ENCODE measurements around the gene CRYBA2. TPM values are rescaled to one million over a fixed set of nuclear protein-coding genes. Genes with fewer than 3 reads are reported as not detected.

The CRYBA2 gene
- total RNA-seq, 2 experiments from 2014 or later = not detected

DNA sequence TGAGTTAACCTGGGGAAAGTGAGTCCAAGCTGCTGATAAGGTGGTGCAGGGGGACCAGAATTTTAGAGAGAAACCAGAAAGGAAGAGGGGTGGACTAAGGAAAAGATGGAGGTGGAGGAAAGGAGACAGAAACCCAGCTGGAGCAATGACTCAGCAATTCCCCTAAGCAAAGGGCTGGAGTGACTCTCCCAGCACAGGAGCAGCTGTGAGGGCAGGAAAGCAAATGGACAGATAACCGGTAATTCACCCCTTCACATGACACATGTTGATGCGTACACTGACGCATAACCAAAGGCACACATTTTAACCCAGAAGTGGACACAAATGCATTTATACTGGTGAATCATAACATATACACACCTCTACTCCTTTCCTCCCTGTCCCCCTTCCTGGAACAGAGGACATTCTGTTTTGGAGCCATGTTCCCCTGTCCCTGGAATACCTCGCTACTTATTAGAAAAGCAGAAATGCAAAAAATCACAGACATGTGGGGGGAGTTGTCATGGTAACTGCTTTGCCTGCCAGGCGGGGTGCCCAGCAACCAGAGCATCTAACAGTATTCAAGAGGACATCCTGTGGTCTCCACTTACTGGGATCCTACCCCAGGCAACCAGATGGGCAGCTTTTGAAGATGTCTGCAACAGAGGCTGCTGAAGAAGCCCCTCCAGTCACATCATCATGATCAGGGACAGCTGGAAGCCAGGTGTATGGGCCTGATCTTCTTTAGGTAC lies 29.0 kb downstream of the CRYBA2 start:
- Mint-ChIP-seq H3K4me3 (no peak overlapping the region), H3K27ac (no peak overlapping the region), H3K4me1 (ENCODE audit: low read depth) (peaks cover 15% of the 10 kb centered on the region), H3K36me3 (ENCODE audit: low read depth) (no peaks in the 10 kb centered on the region), H3K27me3 (ENCODE audit: low read depth) (peaks cover 60% of the 10 kb centered on the region), H3K9me3 (no peaks in the 10 kb centered on the region)
- no peak for DNase-seq
- intact Hi-C loops (cut with micrococcal nuclease) = no loop called here
- CTCF ChIA-PET = interaction anchor here (0.7 to 2.5 kb wide), 2 partner anchors 16 to 348 kb away, joined by 4 to 14 read pairs; no protein-coding TSS in a partner anchor

DNA sequence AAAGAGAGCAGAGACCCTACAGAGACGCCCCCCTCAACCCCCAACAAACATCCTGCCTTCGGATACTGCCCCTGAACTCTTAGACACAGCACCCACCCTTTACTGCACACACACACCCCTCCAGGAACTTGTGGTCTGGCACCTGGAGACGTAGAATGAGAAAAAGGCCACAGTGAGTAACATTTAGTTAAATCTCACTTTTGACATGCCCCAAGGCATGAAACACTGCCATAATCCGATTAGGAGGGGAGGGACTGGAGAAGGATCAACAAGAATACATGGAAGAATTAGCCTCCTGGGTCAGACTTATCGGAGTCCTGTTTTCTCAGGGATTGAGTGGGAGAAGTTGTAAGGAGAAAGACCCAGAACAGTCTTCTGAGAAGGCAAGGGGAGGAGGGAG lies 29.6 kb downstream of the CRYBA2 start:
- Mint-ChIP-seq H3K27ac (no peak overlapping the region), H3K4me3 (no peak overlapping the region), H3K4me1 (ENCODE audit: low read depth) (peaks cover 18% of the 10 kb centered on the region), H3K36me3 (ENCODE audit: low read depth) (no peaks in the 10 kb centered on the region), H3K9me3 (no peaks in the 10 kb centered on the region), H3K27me3 (ENCODE audit: low read depth) (peaks cover 63% of the 10 kb centered on the region)
- intact Hi-C loops (cut with micrococcal nuclease) = no loop called here
- CTCF ChIA-PET = no interaction called here
- DNase-seq = no peak

DNA sequence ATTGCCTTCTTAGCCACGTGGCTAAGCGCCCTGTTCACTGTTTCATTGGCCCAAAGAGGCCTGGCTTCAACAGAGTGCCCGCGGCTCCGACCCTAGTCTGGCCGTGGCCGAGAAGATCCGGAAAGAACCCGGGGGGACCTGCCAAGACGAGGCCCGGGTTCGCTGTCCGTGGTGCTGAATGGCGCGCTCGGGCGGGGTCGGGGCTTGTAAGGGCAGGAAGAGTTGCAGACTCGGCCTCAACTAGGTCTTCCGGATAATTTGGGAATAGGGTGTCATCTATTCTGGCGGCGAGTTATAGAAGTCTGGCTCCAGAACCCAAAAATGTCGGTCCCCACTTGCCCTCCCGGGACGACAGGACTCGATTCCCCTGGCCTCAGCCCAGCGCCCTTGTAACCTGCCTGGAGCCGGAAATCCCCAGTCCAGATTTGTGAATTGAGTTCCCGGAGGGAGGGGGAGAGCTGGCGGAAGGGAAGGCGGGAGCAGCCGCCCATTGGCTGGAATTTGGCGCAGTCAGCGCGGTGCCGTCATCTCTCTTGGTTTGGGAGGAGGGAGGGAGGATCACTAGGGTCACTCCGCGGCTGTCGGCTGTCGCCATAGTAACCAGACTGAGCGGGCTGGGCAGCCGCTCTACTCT lies 30.2 kb downstream of the CRYBA2 start:
- peaks cover 67% of the 10 kb centered on the region for H3K27me3 Mint-ChIP-seq (ENCODE audit: low read depth)
- intact Hi-C loops (cut with micrococcal nuclease) = no loop called here

DNA sequence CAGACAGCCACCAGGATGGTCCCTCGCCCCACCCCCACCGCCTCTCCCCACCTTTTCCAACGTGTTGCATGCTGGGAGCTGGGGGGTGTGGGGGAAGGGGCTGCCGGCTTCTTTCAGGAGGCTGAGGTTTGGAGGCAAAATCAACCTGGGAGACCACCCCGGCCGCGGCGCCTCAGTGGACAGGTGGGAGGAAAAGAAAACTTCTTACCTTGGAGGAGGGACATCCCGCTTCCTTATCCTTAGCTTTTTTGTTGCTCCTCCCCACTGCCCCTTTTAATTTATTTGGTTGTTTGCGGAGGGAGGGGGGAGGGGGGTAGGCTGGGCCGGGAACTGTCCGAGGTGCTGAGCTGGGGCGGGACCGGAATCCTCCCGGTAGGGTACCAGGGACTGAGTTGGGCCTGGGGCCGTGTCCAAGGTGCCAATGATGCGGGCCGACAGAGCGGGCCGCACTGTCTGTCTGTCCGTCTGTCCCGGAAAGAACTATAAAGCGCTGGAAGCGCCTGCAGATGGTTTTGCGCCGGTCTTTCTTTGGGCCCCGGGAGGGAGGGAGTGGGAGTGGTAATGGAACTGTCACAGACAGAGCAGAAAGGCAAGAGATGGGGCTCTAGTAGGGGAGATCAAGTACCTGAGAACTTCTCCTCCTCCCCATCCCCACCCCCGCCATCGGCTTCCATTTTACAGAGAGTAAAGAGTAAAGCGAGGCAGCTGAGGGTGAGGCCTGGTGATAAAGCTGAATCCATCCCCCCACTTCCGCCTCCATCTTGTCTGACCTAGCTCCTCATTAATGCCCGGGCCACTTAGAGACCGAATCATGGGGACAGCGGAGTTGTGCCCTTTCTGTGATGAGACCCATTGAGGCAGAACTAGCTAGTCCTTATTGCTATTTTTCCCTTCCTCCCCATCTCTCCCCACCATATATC lies 31.3 kb downstream of the CRYBA2 start:
- Mint-ChIP-seq H3K4me1 (ENCODE audit: low read depth) (peaks cover 18% of the 10 kb centered on the region), H3K9me3 (no peaks in the 10 kb centered on the region), H3K27me3 (ENCODE audit: low read depth) (peaks cover 74% of the 10 kb centered on the region), H3K4me3 (no peak overlapping the region), H3K27ac (no peak overlapping the region), H3K36me3 (ENCODE audit: low read depth) (no peaks in the 10 kb centered on the region)
- no peak for DNase-seq
- CTCF ChIA-PET = interaction anchor here (1.3 kb wide), 1 partner anchor 18 kb away, joined by 7 read pairs; no protein-coding TSS in a partner anchor
- intact Hi-C loops (cut with micrococcal nuclease) = no loop called here

More for the DNA sequence above, 30.2 kb downstream of the CRYBA2 start:
- Mint-ChIP-seq H3K27ac (no peak overlapping the region), H3K36me3 (ENCODE audit: low read depth) (no peaks in the 10 kb centered on the region), H3K4me3 (no peak overlapping the region), H3K9me3 (no peaks in the 10 kb centered on the region), H3K4me1 (ENCODE audit: low read depth) (peaks cover 18% of the 10 kb centered on the region)
- peak; percentile 80 for DNase-seq
- CTCF ChIA-PET = no interaction called here

DNA sequence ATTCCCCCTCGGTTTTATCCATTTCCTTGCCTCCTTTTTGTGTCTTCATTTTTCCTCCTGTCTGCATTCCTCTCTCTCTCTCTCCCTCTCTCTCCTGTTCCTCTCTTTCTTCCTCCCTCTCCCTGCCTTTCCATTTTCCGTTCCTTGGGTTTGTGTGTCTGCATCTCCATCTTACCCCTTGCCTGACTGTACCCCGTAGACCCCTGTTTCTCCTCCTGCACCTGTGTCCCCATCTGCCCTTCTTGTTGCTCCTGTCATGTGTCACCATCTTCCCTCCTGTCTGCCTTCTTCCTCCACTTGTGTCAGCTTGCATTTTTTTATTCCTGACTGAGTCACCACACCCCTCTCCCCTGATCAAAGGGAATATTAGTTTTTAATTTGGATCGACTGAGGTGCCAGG lies 32.0 kb downstream of the CRYBA2 start:
- no peak overlapping the region for H3K4me3 Mint-ChIP-seq
- H3K36me3 Mint-ChIP-seq (ENCODE audit: low read depth) = no peaks in the 10 kb centered on the region
- no peaks in the 10 kb centered on the region for H3K9me3 Mint-ChIP-seq
- DNase-seq = no peak
- peaks cover 68% of the 10 kb centered on the region for H3K27me3 Mint-ChIP-seq (ENCODE audit: low read depth)
- peak overlapping the region; percentile 16 for H3K27ac Mint-ChIP-seq
- H3K4me1 Mint-ChIP-seq (ENCODE audit: low read depth) = peaks cover 18% of the 10 kb centered on the region
- intact Hi-C loops (cut with micrococcal nuclease) = no loop called here
- CTCF ChIA-PET = interaction anchor here (1.3 kb wide), 1 partner anchor 19 kb away, joined by 7 read pairs; no protein-coding TSS in a partner anchor

DNA sequence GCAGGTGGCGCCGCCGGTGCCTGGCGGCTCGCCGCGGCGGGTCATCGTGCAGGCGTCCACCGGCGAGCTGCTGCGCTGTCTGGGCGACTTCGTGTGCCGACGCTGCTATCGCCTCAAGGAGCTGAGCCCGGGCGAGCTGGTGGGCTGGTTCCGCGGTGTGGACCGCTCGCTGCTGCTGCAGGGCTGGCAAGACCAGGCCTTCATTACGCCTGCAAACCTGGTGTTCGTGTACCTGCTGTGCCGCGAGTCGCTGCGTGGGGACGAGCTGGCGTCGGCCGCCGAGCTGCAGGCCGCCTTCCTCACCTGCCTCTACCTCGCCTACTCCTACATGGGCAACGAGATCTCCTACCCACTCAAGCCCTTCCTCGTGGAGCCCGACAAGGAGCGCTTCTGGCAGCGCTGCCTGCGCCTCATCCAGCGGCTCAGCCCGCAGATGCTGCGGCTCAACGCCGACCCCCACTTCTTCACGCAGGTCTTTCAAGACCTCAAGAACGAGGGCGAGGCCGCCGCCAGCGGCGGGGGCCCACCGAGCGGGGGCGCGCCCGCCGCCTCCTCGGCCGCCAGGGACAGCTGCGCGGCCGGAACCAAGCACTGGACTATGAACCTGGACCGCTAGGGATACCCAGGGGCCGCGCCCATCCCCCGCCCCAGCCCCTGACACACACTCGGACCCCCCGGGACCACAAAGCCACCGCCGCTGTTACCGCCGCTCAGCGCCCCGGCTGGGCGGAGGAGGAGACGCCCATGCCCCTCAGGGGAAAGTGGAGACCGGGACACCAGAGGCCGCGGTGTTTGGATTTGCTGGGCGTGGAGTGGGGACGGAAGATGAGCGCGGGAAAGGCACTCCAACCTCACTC lies 32.7 kb downstream of the CRYBA2 start:
- no peak for DNase-seq
- peaks cover 66% of the 10 kb centered on the region for H3K27me3 Mint-ChIP-seq (ENCODE audit: low read depth)
- no peaks in the 10 kb centered on the region for H3K36me3 Mint-ChIP-seq (ENCODE audit: low read depth)
- CTCF ChIA-PET = interaction anchor here (0.9 to 1.1 kb wide), 2 partner anchors 18 to 20 kb away, joined by 3 to 5 read pairs; no protein-coding TSS in a partner anchor
- intact Hi-C loops (cut with micrococcal nuclease) = no loop called here
- no peak overlapping the region for H3K27ac Mint-ChIP-seq
- peaks cover 18% of the 10 kb centered on the region for H3K4me1 Mint-ChIP-seq (ENCODE audit: low read depth)
- H3K4me3 Mint-ChIP-seq = peak overlapping the region; percentile 29
- H3K9me3 Mint-ChIP-seq = no peaks in the 10 kb centered on the region

DNA sequence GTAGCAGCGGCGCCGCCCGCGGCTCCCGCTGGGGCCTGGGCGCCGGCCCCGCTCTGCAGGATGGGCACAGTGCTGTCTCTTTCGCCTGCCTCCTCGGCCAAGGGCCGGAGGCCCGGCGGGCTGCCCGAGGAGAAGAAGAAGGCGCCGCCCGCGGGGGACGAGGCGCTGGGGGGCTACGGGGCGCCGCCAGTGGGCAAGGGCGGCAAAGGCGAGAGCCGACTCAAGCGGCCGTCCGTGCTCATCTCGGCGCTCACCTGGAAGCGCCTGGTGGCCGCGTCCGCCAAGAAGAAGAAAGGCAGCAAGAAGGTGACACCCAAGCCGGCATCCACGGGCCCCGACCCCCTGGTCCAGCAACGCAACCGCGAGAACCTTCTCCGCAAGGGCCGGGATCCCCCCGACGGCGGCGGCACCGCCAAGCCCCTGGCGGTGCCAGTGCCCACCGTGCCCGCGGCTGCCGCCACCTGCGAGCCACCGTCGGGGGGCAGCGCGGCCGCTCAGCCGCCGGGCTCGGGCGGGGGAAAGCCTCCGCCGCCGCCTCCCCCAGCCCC lies 33.4 kb downstream of the CRYBA2 start:
- Mint-ChIP-seq H3K27me3 (ENCODE audit: low read depth) (peaks cover 69% of the 10 kb centered on the region), H3K4me3 (no peak overlapping the region), H3K9me3 (no peaks in the 10 kb centered on the region), H3K27ac (no peak overlapping the region), H3K36me3 (ENCODE audit: low read depth) (no peaks in the 10 kb centered on the region), H3K4me1 (ENCODE audit: low read depth) (peaks cover 18% of the 10 kb centered on the region)
- no peak for DNase-seq
- intact Hi-C loops (cut with micrococcal nuclease) = loop anchor here (1.0 kb wide), 1 partner anchor 51 kb away; no protein-coding TSS in a partner anchor
- CTCF ChIA-PET = interaction anchor here (0.9 to 1.1 kb wide), 2 partner anchors 19 to 21 kb away, joined by 3 to 5 read pairs; no protein-coding TSS in a partner anchor

DNA sequence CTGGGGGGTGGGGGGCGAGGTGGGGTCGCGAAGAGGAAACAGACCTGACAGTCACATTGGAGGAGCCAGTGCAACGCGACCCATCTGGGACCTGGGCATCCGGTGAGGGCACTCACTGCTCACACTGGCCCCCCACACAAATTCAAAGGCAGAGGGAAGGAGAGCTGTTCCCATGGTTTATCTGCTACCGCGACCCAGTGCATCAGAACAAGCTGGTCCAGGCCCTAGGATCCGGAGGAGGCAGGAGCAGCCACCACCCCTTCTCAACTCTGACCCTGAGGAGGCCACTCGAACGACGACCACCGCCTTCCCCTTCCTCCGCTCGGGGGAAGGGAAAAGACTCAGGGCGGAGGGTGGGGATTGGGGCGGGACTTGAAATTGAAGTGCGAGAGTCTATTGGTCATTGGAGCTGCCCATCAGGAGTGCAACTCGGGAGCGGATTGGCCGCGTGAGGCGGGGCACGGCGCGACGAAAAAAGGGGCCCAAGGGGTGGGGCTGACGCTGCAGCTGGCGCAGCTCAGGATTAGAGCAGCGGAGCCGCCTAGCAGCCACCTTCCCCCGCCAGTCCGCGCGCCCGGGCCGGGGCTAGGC lies 34.0 kb downstream of the CRYBA2 start, which contains the start of gene CDK5R2:
CDK5R2 (plus strand) TSS at position 526 of the 591 bp plus-strand sequence. CDS start 155 bp downstream, outside the sequence.
- Mint-ChIP-seq H3K4me1 (ENCODE audit: low read depth) (peaks cover 18% of the 10 kb centered on the region), H3K9me3 (no peaks in the 10 kb centered on the region), H3K36me3 (ENCODE audit: low read depth) (no peaks in the 10 kb centered on the region), H3K4me3 (peak within 1 kb of the TSS; percentile 41), H3K27ac (no peak within 1 kb of the TSS), H3K27me3 (ENCODE audit: low read depth) (peaks cover 69% of the 10 kb centered on the region)
- intact Hi-C loops (cut with micrococcal nuclease) = loop anchor here (1.0 kb wide), 1 partner anchor 50 kb away; no protein-coding TSS in a partner anchor
- CTCF ChIA-PET = interaction anchor here (0.6 to 2.3 kb wide), 5 partner anchors 20 to 160 kb away, joined by 3 to 10 read pairs (median 4); no protein-coding TSS in a partner anchor
- peak; percentile 80 for DNase-seq

DNA sequence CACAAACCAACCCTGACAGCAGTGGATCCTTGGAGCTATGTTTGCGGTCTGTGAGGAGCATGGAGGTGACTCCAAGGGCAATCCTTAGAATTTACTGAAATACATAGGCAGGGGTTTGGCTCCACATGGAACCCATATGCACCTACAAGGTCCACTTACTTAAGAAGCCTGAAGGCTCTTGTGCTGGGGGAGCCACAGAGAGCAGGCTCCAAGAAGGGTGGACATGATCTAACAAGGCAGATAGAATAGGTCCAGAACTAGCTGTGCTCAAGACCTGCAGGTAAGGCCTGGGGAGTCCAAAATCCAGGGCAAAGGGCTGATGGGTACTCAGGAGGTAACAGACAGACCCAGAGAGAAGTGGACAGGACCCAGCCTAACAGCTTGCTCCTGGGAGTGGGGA lies 34.9 kb downstream of the CRYBA2 start:
- Mint-ChIP-seq H3K9me3 (no peaks in the 10 kb centered on the region), H3K4me3 (no peak overlapping the region), H3K27ac (no peak overlapping the region), H3K4me1 (ENCODE audit: low read depth) (peaks cover 15% of the 10 kb centered on the region), H3K36me3 (ENCODE audit: low read depth) (no peaks in the 10 kb centered on the region), H3K27me3 (ENCODE audit: low read depth) (peaks cover 63% of the 10 kb centered on the region)
- DNase-seq = no peak
- intact Hi-C loops (cut with micrococcal nuclease) = no loop called here
- CTCF ChIA-PET = interaction anchor here (0.6 to 2.3 kb wide), 4 partner anchors 22 to 607 kb away, joined by 3 to 10 read pairs (median 4); no protein-coding TSS in a partner anchor

DNA sequence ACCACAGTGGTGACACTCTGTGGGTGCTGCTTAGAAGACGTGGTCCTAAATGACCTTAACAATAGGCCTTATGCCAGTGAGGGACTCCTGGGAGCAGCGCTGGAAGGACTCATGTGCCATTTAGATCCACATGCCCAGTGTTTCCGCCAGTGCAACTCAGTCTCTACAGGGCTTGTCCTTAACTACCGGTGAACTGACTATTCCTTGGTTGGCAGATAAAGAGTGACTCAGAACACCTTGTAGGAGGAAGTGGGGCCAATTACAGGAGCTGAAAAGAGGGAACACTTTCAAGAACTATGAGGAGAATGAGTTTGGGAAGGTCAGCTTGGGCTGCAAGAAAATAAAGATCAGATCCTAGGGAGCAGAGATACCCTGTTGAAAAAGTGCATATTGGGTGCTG lies 35.6 kb downstream of the CRYBA2 start:
- intact Hi-C loops (cut with micrococcal nuclease) = no loop called here
- Mint-ChIP-seq H3K36me3 (ENCODE audit: low read depth) (no peaks in the 10 kb centered on the region), H3K4me3 (no peak overlapping the region), H3K4me1 (ENCODE audit: low read depth) (peaks cover 13% of the 10 kb centered on the region), H3K9me3 (no peaks in the 10 kb centered on the region), H3K27me3 (ENCODE audit: low read depth) (peaks cover 57% of the 10 kb centered on the region), H3K27ac (no peak overlapping the region)
- CTCF ChIA-PET = interaction anchor here (0.7 to 2.3 kb wide), 3 partner anchors 22 to 60 kb away, joined by 3 to 10 read pairs (median 4); no protein-coding TSS in a partner anchor
- no peak for DNase-seq

DNA sequence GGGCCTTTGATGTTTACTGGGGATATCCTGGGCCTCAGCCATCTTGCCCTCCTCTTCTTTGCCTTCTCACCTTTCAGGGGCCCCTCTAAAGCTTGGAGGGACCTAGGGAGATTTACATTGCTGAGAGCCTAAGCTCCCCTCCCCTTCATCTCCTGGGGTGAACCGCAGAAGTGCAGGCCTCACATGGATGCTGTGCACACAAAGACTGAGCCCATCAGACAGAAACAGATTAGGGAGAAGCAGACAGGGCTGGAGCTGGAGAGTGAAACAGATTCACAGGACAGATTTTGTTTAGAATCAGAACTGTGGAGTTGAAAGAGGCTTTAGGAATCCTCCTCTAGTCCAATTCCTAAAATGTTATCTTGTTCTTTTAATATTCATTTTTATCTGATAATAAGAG lies 37.2 kb downstream of the CRYBA2 start:
- H3K4me3 Mint-ChIP-seq = no peak overlapping the region
- CTCF ChIA-PET = no interaction called here
- no peaks in the 10 kb centered on the region for H3K36me3 Mint-ChIP-seq (ENCODE audit: low read depth)
- H3K9me3 Mint-ChIP-seq = no peaks in the 10 kb centered on the region
- H3K4me1 Mint-ChIP-seq (ENCODE audit: low read depth) = peaks cover 9% of the 10 kb centered on the region
- no peak for DNase-seq
- no peak overlapping the region for H3K27ac Mint-ChIP-seq
- intact Hi-C loops (cut with micrococcal nuclease) = no loop called here
- H3K27me3 Mint-ChIP-seq (ENCODE audit: low read depth) = peaks cover 45% of the 10 kb centered on the region

Measured in activated naive CD4-positive, alpha-beta T cell treated with anti-CD3 and anti-CD28 coated beads for 36 hours (primary cell).